ENCODE data around the gene SLC30A1.

GRCh38 chr1:211527006-211527405 is 52.0 kb downstream of the SLC30A1 start:
- no peak for TF ChIP-seq POLR2AphosphoS5 (IDR thresholded peaks at IDR 0.05; ENCODE audit: low read length)
- no peak for TF ChIP-seq CTCF (IDR thresholded peaks at IDR 0.05 in 2 of 3, conservative IDR thresholded peaks at IDR 0.05 in 1 of 3; ENCODE audit: control insufficient read depth in 2 of 3, extremely low read depth in 1 of 3, insufficient read depth in 1 of 3, low read depth in 3 of 3, low read length in 3 of 3)
- TF ChIP-seq ZBTB40 (IDR thresholded peaks at IDR 0.05; ENCODE audit: borderline replicate concordance) = no peak
- no peak for TF ChIP-seq POLR2A (IDR thresholded peaks at IDR 0.05; ENCODE audit: low read depth, low read length)
- TF ChIP-seq RFX5 (IDR thresholded peaks at IDR 0.05; ENCODE audit: low read depth, low read length) = no peak
- no peak for TF ChIP-seq ATF3 (IDR thresholded peaks at IDR 0.05; ENCODE audit: borderline replicate concordance, extremely low read depth, low read depth, low read length)
- TF ChIP-seq MLLT1 (IDR thresholded peaks at IDR 0.05) = no peak
- TF ChIP-seq PKNOX1 (IDR thresholded peaks at IDR 0.05) = peak; percentile 54; the same call in 1 of the 2 replicates
- no peak for TF ChIP-seq BHLHE40 (IDR thresholded peaks at IDR 0.05; ENCODE audit: borderline replicate concordance in 1 of 2, low read depth in 2 of 2, low read length in 1 of 2)
- no peak for TF ChIP-seq SPI1 (IDR thresholded peaks at IDR 0.05; ENCODE audit: borderline replicate concordance, insufficient read depth, low read depth, low read length)
- no peak for TF ChIP-seq CHD4 (IDR thresholded peaks at IDR 0.05)
